PC-3 (cell line): Measurements from ENCODE around the gene MAP3K20. TPM values are rescaled to one million over a fixed set of nuclear protein-coding genes. Genes with fewer than 3 reads are reported as not detected.

ENCODE experiments used
- ATAC-seq: fragments of 200-7000 bp; cut with Tn5 transposase; 2 replicates; pipeline ENCODE4 v1.9.1; 2020; ENCODE audit warnings: mild to moderate bottlenecking, moderate library complexity
- BruUV-seq: library from RNA; stranded (reverse); fragments of 400-500 nt; replicated peaks from 2 replicates; lab custom pipeline; 2021; lab: Mats Ljungman, UMichigan
- CTCF ChIA-PET: fragments of 300-600 bp; sonication (Branson Sonifier 250); formaldehyde crosslinking; loops from one replicate; lab custom pipeline; 2022; ENCODE audit warnings: antibody characterized with exemption; lab: Charles Lee
- POLR2A ChIA-PET: fragments of 300-600 bp; sonication (Branson Sonifier 250); formaldehyde crosslinking; loops from one replicate; lab custom pipeline; 2022; ENCODE audit warnings: antibody characterized with exemption; ENCODE audit not compliant: unreplicated experiment; lab: Charles Lee
- DNase-seq: peaks from one replicate; pipeline ENCODE4 v3.0.0-alpha.2; 2015
- H2AFZ ChIP-seq: fragments of 300-600 bp; sonication (generic); 2 replicates; pipeline ENCODE4 v1.6.0; 2016; ENCODE audit warnings: antibody characterized with exemption, low read length
- H3F3A ChIP-seq: fragments of 300-600 bp; sonication (generic); one replicate; pipeline ENCODE4 v1.6.0; 2017; ENCODE audit warnings: antibody characterized with exemption, low read length, control low read depth, mild to moderate bottlenecking; ENCODE audit not compliant: unreplicated experiment
- H3K27ac ChIP-seq: fragments of 300-600 bp; sonication (generic); 2 replicates; pipeline ENCODE4 v1.5.1; 2016; ENCODE audit warnings: mild to moderate bottlenecking, low read length
- H3K27me3 ChIP-seq: fragments of 300-600 bp; sonication (generic); 2 replicates; pipeline ENCODE4 v1.6.1; 2016; ENCODE audit warnings: low read length, mixed read lengths
- H3K36me3 ChIP-seq: fragments of 300-600 bp; sonication (generic); 2 replicates; pipeline ENCODE4 v1.6.1; 2016; ENCODE audit warnings: low read depth, mixed run types, low read length, mixed read lengths
- H3K4me1 ChIP-seq: fragments of 300-600 bp; sonication (generic); 2 replicates; pipeline ENCODE4 v1.5.1; 2016; ENCODE audit warnings: low read length; ENCODE audit not compliant: insufficient read depth
- H3K4me2 ChIP-seq: fragments of 300-600 bp; sonication (generic); 2 replicates; pipeline ENCODE4 v1.6.0; 2016; ENCODE audit warnings: low read length
- H3K4me3 ChIP-seq: fragments of 300-600 bp; sonication (generic); 2 replicates; pipeline ENCODE4 v1.5.1; 2016; ENCODE audit warnings: mild to moderate bottlenecking, low read length, mixed read lengths
- H3K79me2 ChIP-seq: fragments of 300-600 bp; sonication (generic); 2 replicates; pipeline ENCODE4 v1.6.1; 2017; ENCODE audit warnings: low read length, mixed read lengths
- H3K9ac ChIP-seq: fragments of 300-600 bp; sonication (generic); 2 replicates; pipeline ENCODE4 v1.6.0; 2016; ENCODE audit warnings: mild to moderate bottlenecking, low read length
- H3K9me2 ChIP-seq: fragments of 300-600 bp; sonication (generic); replicated peaks from 2 replicates; pipeline ENCODE4 v1.6.1; 2016; ENCODE audit warnings: mixed run types, low read length, mixed read lengths
- H3K9me3 ChIP-seq: fragments of 300-600 bp; sonication (generic); 2 replicates; pipeline ENCODE4 v1.6.1; 2016; ENCODE audit warnings: low read length, mixed read lengths
- H4K20me1 ChIP-seq: fragments of 300-600 bp; sonication (generic); 2 replicates; pipeline ENCODE4 v1.6.1; 2016; ENCODE audit warnings: low read length, mixed read lengths
- EZH2 ChIP-seq: fragments of 300-600 bp; sonication (generic); IDR thresholded peaks from one replicate; pipeline ENCODE4 v1.6.1; 2017; ENCODE audit warnings: antibody characterized with exemption, mild to moderate bottlenecking, low read length; ENCODE audit not compliant: unreplicated experiment
- EZH2phosphoT487 ChIP-seq: fragments of 300-600 bp; sonication (generic); IDR thresholded peaks from 2 replicates; pipeline ENCODE4 v1.6.1; 2018; ENCODE audit warnings: mild to moderate bottlenecking, antibody characterized with exemption, low read length, borderline replicate concordance
- intact Hi-C: fragments of 100-400 bp; cut with micrococcal nuclease; formaldehyde crosslinking; loops from 2 replicates; pipeline ENCODE4 v1.9.0; 2023
- total RNA-seq: library from RNA; depleted of rRNA; stranded (reverse); fragments of >200 nt; gene quantifications from 2 replicates; pipeline ENCODE4 v1.2.3, GENCODE V29; 2014
- TF ChIP-seq, protein P1 (sequence below): fragments of 300-600 bp; sonication (generic); conservative IDR thresholded peaks from 2 replicates; pipeline ENCODE4 v1.5.1; 2017; ENCODE audit warnings: antibody characterized with exemption, low read depth, mild to moderate bottlenecking, low read length

The MAP3K20 gene
- total RNA-seq, 1 experiment from 2014 or later: 29.8 TPM

DNA sequence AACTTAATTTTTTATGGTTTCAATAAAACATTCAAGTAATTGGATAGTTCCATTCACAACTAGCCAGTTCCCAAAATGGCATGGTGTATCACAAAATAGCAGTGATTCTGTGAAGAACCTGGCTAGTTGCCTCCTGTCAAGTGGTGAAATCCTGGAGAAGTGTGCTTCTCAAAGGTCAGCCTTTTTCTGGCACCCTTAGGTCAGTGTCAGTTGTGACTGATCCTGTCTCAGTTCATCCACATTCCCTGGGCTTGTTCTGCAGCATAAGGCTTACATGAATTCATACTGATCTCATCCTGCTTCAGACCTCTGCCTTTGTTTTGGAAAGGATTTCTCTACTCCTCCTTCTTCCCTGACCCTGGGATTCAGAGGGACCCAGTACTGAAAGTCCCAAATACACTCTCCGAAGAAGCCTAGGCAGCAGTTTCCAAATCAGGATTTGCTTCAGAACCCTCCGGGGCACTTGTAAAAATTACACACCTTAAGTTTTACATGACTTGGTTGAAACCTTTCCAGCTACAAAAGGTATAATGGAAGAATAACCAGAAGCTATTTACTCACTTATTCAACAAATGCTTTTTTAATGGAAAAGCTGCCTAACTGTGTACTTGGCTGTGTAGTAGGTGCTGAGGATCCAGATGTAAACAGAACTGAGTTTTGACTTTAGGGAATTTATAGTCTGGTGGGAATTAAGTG lies 11.0 kb downstream of the MAP3K20 start:
- POLR2A ChIA-PET: no interaction called here
- no peaks in the 10 kb centered on the region for H3K9me3 ChIP-seq
- H3K9me2 ChIP-seq: no peaks in the 10 kb centered on the region
- BruUV-seq: no TSS peak
- peak overlapping the region; percentile 7; the same call in 1 of the 2 replicates for H3K4me3 ChIP-seq
- ATAC-seq (peak; percentile 80), DNase-seq (peak; percentile 58)
- no peak overlapping the region for H3K9ac ChIP-seq
- H3K79me2 ChIP-seq: peaks cover 97% of the 10 kb centered on the region
- H4K20me1 ChIP-seq: no peaks in the 10 kb centered on the region
- H3K27ac ChIP-seq: peak overlapping the region; percentile 49
- TF ChIP-seq EZH2phosphoT487 (no peak), EZH2 (no peak)
- TF ChIP-seq, protein P1, sequence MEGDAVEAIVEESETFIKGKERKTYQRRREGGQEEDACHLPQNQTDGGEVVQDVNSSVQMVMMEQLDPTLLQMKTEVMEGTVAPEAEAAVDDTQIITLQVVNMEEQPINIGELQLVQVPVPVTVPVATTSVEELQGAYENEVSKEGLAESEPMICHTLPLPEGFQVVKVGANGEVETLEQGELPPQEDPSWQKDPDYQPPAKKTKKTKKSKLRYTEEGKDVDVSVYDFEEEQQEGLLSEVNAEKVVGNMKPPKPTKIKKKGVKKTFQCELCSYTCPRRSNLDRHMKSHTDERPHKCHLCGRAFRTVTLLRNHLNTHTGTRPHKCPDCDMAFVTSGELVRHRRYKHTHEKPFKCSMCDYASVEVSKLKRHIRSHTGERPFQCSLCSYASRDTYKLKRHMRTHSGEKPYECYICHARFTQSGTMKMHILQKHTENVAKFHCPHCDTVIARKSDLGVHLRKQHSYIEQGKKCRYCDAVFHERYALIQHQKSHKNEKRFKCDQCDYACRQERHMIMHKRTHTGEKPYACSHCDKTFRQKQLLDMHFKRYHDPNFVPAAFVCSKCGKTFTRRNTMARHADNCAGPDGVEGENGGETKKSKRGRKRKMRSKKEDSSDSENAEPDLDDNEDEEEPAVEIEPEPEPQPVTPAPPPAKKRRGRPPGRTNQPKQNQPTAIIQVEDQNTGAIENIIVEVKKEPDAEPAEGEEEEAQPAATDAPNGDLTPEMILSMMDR: no peak
- no peaks in the 10 kb centered on the region for H3K27me3 ChIP-seq
- H3K4me1 ChIP-seq: peaks cover 27% of the 10 kb centered on the region
- peaks cover 17% of the 10 kb centered on the region; the same call in 1 of the 2 replicates for H3K36me3 ChIP-seq
- CTCF ChIA-PET: interaction anchor here (0.6 kb wide), 1 partner anchor 22 kb away, joined by 3 read pairs; no protein-coding TSS in a partner anchor
- intact Hi-C loops: loop anchor here (2.0 kb wide), 1 partner anchor 22 kb away; no protein-coding TSS in a partner anchor
- no peak overlapping the region for H2AFZ ChIP-seq
- no peaks in the 10 kb centered on the region for H3F3A ChIP-seq
- H3K4me2 ChIP-seq: peak overlapping the region; percentile 48

DNA sequence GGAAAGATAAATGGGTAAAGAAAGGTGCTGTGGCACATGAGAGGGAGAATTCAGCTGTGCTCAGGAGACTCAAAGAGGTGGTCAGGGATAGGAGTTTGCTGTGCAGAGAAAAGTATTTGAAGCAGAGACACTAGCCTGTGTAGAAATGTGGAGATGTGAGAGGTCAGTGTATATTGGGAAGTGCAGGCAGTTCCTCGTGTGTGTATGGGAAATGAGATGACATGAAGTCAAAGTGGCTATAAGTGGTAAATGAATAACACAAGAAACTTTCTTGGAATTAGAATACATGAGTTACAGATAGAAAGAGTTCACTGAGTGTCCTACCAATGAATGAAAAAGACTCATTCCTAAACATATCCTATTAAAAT lies 11.6 kb downstream of the MAP3K20 start:
- Histone ChIP-seq H3F3A (no peaks in the 10 kb centered on the region), H3K9ac (no peak overlapping the region), H3K27ac (peak overlapping the region; percentile 49), H3K27me3 (no peaks in the 10 kb centered on the region), H3K4me1 (peaks cover 27% of the 10 kb centered on the region), H4K20me1 (no peaks in the 10 kb centered on the region), H3K79me2 (peaks cover 92% of the 10 kb centered on the region), H2AFZ (no peak overlapping the region), H3K4me2 (peak overlapping the region; percentile 48), H3K4me3 (no peak overlapping the region), H3K9me3 (no peaks in the 10 kb centered on the region), H3K36me3 (peaks cover 18% of the 10 kb centered on the region; the same call in 1 of the 2 replicates), H3K9me2 (no peaks in the 10 kb centered on the region)
- DNase-seq (no peak), ATAC-seq (no peak)
- intact Hi-C loops: loop anchor here (2.0 kb wide), 1 partner anchor 22 kb away; no protein-coding TSS in a partner anchor
- no peak for TF ChIP-seq EZH2
- no peak for TF ChIP-seq EZH2phosphoT487
- TF ChIP-seq, protein P1: no peak
- no TSS peak for BruUV-seq
- POLR2A ChIA-PET: no interaction called here
- CTCF ChIA-PET: no interaction called here
